ELF-1 (cell line): ENCODE results near the gene ADAMTS17.

Experiments used
- DNase-seq: peaks from one replicate; pipeline ENCODE4 v3.0.0-alpha.2; 2016; ENCODE audit warnings: low read depth, low spot score

ADAMTS17 gene

GRCh38 chr15:100026041-100026440 is 315.7 kb downstream of the ADAMTS17 start:
- DNase-seq, result no peak

GRCh38 chr15:100022806-100023205 is 319.0 kb downstream of the ADAMTS17 start:
- no peak for DNase-seq

- DNase-seq, result no peak
Measured at GRCh38 chr15:100022391-100022790, 319.4 kb downstream of the ADAMTS17 start.

GRCh38 chr15:100021653-100022052 is 320.1 kb downstream of the ADAMTS17 start:
- DNase-seq, result no peak

GRCh38 chr15:100020614-100021013 is 321.2 kb downstream of the ADAMTS17 start:
- no peak for DNase-seq

GRCh38 chr15:100020189-100020588 is 321.6 kb downstream of the ADAMTS17 start:
- DNase-seq, result peak; percentile 91

GRCh38 chr15:100019601-100020000 is 322.2 kb downstream of the ADAMTS17 start:
- DNase-seq, result no peak

- no peak for DNase-seq
Measured at GRCh38 chr15:100018191-100018590, 323.6 kb downstream of the ADAMTS17 start.

- peak; percentile 80 for DNase-seq
Measured at GRCh38 chr15:100017140-100017539, 324.6 kb downstream of the ADAMTS17 start.

- no peak for DNase-seq
Measured at GRCh38 chr15:100016632-100017031, 325.1 kb downstream of the ADAMTS17 start.

- DNase-seq, result no peak
Measured at GRCh38 chr15:100011235-100011634, 330.5 kb downstream of the ADAMTS17 start.

GRCh38 chr15:100009372-100009771 is 332.4 kb downstream of the ADAMTS17 start:
- no peak for DNase-seq

GRCh38 chr15:100008258-100008657 is 333.5 kb downstream of the ADAMTS17 start:
- DNase-seq, result no peak

- no peak for DNase-seq
Measured at GRCh38 chr15:100007609-100008008, 334.2 kb downstream of the ADAMTS17 start.

- no peak for DNase-seq
Measured at GRCh38 chr15:100005715-100006114, 336.1 kb downstream of the ADAMTS17 start.

- DNase-seq, result no peak
Measured at GRCh38 chr15:100005013-100005412, 336.8 kb downstream of the ADAMTS17 start.

- DNase-seq, result no peak
Measured at GRCh38 chr15:100002787-100003536, 338.8 kb downstream of the ADAMTS17 start.

- DNase-seq, result no peak
Measured at GRCh38 chr15:100002086-100002620, 339.6 kb downstream of the ADAMTS17 start.

- DNase-seq, result no peak
Measured at GRCh38 chr15:100001405-100001804, 340.4 kb downstream of the ADAMTS17 start.

GRCh38 chr15:99999282-100000070 is 342.3 kb downstream of the ADAMTS17 start:
- DNase-seq, result no peak

GRCh38 chr15:99998661-99999101 is 343.1 kb downstream of the ADAMTS17 start:
- DNase-seq, result peak; percentile 51

GRCh38 chr15:99997112-99997651 is 344.6 kb downstream of the ADAMTS17 start:
- DNase-seq, result no peak
